NCI-H774 (cell line): ENCODE data around the gene C19orf25.

Experiments
- DNase-seq: peaks from one replicate; lab custom pipeline; 2025; lab: John Stamatoyannopoulos, UW

Gene C19orf25

GRCh38 chr19:1432507-1432887, 46.5 kb downstream of the C19orf25 start:
- no peak for DNase-seq

DNA sequence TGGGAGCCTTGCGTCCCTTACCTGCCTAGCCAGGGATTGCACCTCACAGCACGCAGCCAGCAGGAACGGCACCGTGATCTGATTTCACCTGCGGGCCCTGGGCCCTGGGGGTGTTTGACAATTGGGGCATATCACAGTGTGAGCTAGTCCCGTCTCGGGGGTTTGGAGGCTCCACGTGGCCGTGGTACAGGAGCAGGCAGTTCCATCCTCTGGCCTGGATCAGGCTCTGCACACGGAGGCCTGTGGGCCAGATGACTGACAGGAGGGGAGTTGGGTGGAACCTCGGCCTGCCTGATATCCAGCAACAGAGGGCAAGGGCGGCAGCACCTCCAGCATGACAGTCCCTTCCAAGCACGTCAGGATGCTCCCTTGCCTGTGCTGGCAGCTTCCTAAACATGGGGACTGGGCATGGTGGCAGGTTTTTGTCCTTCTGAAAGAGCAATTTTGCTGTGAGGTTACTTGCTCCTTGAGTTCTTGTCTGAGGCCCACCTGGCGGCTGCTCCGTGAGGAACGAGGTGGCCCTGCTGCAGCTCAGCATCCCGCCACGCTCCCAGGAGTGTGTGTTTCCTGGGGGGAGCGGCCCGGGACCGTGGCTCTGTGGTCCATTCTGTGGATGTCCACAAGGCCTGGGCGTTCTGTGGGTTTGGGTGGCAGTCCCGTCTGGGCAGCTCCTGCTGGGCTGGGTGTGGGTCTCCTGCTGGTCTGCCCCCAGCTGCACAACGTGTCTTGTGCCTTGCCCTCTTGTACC, 47.1 kb downstream of the C19orf25 start:
- DNase-seq: no peak

GRCh38 chr19:1430246-1430645, 48.8 kb downstream of the C19orf25 start:
- no peak for DNase-seq

GRCh38 chr19:1429750-1430149, 49.3 kb downstream of the C19orf25 start:
- no peak for DNase-seq

DNA sequence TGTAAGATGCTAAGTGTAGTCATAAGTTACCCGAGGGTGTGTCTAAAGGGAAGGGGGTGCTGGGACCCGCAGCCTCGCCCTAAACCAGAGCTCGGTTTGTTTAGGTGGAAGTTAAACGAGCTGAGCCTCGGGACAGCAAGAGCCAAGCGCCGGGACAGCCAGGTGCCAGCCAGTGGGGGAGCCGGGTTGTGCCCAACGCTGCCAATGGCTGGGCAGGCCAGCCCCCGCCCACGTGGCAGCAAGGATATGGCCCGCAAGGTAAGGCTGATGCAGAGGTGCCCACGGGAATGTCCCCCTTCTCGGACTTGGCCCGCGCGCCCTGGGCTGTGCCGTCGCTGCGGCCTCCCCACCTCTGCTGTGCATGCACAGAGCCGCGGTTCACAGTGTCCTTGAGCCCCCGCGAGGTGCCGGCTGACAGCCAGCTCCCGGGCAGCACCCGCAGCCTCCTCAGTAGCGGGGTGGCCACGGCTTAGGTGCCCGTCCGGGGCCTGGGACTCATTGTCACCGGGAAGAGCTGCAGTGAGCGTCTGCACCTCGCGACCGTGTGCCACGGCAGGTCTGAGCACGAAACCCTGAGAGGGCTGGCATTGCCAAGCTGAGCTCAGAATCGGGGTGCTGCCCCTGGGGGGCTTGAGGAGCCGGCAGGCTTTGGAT, 50.1 kb downstream of the C19orf25 start:
- DNase-seq: no peak

DNA sequence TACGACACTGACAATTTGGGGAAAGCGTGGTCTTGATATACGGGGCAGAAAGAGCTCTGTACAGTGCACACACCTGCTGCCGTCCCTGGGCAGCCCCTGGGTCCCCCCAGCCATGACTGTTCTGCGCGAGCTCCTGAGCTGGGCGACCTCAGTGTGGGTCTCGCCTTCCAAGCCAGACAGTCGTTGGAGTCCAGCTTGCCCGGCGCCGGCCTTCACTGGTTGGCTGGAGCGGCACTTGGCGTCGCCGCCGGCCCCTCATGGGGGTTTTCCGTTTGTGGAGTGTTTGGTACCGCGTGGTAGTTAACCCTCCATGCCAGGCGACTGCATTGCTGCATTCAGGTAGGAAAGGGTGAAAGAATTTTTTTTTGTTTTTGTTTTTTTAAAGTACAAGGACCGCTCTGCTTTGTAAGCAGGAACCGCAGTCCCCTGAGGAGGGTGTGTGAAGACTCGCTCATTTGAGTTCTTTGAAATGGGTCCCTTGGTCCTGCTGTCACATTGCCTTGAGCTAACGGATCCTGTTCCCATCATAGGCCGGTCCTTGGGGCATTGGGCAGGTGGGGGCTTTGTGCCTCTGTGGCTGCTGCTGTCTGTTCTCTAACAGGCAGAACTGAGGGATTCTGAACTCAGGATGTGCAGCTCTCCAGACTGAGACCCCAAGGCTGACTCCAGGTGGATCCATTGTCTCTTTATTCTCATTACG, 51.6 kb downstream of the C19orf25 start:
- no peak for DNase-seq

DNA sequence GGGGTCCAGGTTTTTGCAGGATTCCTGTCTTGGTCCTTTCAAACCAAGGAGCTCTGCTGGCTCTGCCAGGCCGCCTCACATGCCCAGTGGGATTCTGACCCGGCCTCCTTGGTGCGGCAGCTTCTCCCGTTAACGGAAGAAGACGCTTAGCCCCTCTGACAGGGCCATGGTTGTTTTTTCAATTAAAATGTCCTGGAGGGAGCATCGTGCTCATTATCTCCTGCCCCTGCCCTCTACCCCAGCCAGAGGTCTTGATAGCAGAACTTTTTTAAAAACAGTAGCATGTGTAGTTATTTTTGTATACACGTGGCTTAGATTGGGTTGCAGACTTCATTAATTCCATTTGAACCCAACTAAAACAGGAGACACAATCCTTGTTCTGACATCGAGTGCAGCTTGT, 52.3 kb downstream of the C19orf25 start:
- DNase-seq: no peak

- DNase-seq: no peak
These were observed 53.1 kb downstream of the C19orf25 start for GRCh38 chr19:1425902-1426301.

- DNase-seq: no peak
These were observed 53.7 kb downstream of the C19orf25 start for GRCh38 chr19:1425102-1425837.

DNA sequence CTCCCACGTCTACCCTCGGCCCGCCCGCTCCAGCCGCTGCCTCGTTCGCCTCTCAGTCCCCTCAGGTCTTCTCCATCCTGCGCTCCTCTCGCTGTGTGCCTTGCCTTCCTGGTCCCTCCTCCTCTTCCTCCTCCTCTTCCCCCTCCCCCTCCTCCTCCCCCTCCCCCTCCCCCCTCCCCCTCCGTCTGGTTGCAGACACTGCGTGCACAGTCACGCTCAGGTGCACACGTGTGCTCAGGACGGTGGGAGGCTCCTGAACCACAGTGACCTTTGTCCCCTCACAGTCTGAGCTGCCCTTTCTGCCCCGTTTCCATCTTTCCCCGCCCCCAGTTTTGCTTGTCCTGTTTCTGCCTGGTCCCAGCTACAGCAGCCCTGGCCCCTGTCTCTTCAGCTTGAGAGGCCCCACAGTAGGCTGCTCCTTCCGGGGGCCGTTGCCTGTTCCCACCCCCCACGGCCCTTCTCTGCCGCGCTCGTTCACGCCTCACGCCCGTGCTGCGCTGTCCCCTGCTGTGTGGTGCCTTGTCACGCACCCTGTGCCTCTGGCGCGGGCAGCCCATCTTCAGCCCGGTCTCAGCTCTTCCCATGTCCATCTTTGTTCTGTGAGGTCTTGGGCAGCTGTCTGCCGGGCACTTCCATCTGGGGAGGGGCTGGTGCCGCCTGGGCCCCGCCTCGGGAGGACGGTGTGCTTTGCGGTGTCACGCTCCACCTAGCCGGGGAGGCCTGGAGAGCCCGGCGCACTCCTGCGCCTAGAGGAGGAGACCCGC, 54.6 kb downstream of the C19orf25 start:
- no peak for DNase-seq

DNA sequence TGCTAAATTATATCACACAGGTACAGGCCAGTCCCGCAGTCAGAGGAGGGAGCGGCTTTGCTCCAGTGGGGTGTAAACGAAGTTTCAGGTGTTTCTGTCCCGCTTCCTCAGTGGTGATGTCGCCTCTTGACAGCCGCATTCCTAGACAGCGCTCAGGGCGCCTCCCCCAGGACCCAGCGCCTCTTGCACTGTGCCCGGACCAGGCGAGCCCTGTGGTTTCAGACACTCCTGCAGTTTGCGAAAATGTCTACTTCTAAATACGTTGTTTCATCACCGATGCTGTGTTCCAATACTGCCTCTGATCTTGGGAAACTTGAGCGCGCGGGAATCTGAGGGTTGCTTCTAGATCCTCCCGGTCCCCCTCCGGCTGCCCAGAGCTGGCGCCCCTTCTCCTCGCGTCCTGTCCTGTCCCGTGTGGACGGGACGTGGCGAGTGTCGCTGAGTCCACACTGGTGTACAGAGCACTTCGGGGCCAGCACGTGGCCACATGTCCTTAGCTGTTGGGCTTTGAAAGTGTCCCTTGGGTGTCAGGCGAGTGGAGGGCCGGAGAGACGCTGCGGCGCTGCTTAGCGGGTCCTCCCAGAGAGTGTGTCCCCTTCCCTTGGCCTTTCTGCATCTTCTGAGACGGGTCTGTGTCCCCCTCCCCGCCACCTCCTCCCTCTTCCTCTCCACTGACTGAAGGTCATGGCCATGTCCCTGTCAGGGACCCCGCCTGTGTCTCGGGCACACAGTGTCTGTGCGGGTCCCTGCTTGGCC, 55.4 kb downstream of the C19orf25 start:
- no peak for DNase-seq
